Measurements from ENCODE around the gene KLK10. TPM values are rescaled to one million over a fixed set of nuclear protein-coding genes. Genes with fewer than 3 reads are reported as not detected.
"Not testable (repeated sequence)": the region's sequence is repeated elsewhere in the genome, so short reads cannot be mapped to it uniquely, and the experiment has no call there.

The KLK10 gene
- total RNA-seq, 4 donors from 2014 or later, result 73.4 to 816 (median 310) TPM

GRCh38 chr19:50994129-50994528 lies 25.4 kb downstream of the KLK10 start:
- H3K4me3 ChIP-seq, result no peak overlapping the region
- 75 to 79% methylated on average over 2 of the region's 2 CpGs for WGBS, 2 donors
- no peaks in the 10 kb centered on the region for H3K36me3 ChIP-seq
- no peak overlapping the region for H3K27ac ChIP-seq
- H3K27me3 ChIP-seq, result peaks cover 0 to 15% (median 0%) of the 10 kb centered on the region in 4 donors
- H3K9me3 ChIP-seq, result no peaks in the 10 kb centered on the region
- peaks cover 0 to 20% (median 0%) of the 10 kb centered on the region in 3 donors for H3K4me1 ChIP-seq
- no peak for TF ChIP-seq CTCF (IDR thresholded peaks at IDR 0.05)
- TF ChIP-seq POLR2A (IDR thresholded peaks at IDR 0.05), result no peak
- no peak for DNase-seq
- intact Hi-C loops (cut with DNase I), result no loop called here

GRCh38 chr19:50992666-50993035 lies 26.9 kb downstream of the KLK10 start:
- Histone ChIP-seq H3K27ac (peak overlapping the region; percentile 21 to 70 (median 46)), H3K4me3 (no peak overlapping the region), H3K4me1 (peaks cover 0 to 15% (median 0%) of the 10 kb centered on the region in 3 donors), H3K27me3 (peaks cover 0 to 14% (median 0%) of the 10 kb centered on the region in 4 donors), H3K36me3 (no peaks in the 10 kb centered on the region), H3K9me3 (no peaks in the 10 kb centered on the region)
- TF ChIP-seq POLR2A (IDR thresholded peaks at IDR 0.05), result no peak
- no peak for TF ChIP-seq CTCF (IDR thresholded peaks at IDR 0.05)
- WGBS, 2 donors, result 46 to 54% methylated on average over 2 of the region's 2 CpGs
- DNase-seq, result no peak
- intact Hi-C loops (cut with DNase I), result no loop called here

GRCh38 chr19:50984416-50984815 lies 35.1 kb downstream of the KLK10 start:
- Histone ChIP-seq H3K4me1 (peaks cover 1 to 12% (median 4%) of the 10 kb centered on the region in 3 donors), H3K27me3 (peaks cover 0 to 71% (median 0%) of the 10 kb centered on the region in 4 donors)
- DNase-seq; intact Hi-C loops (cut with DNase I); H3K9me3 ChIP-seq; H3K4me3 ChIP-seq; H3K27ac ChIP-seq; H3K36me3 ChIP-seq: not testable (repeated sequence)
- 73 to 74% methylated on average over 14 of the region's 14 CpGs for WGBS, 2 donors

- Histone ChIP-seq H3K4me3 (peak within 1 kb of the TSS; percentile 9 to 39 (median 32)), H3K36me3 (no peaks in the 10 kb centered on the region), H3K4me1 (peaks cover 5 to 19% (median 7%) of the 10 kb centered on the region in 3 donors), H3K9me3 (no peaks in the 10 kb centered on the region), H3K27me3 (peaks cover 0 to 69% (median 0%) of the 10 kb centered on the region in 4 donors), H3K27ac (peak within 1 kb of the TSS in 1 of 4 donors; percentile 45)
- intact Hi-C loops (cut with DNase I), result no loop called here
- WGBS, 2 donors, result 8 to 13% methylated on average over 16 to 17 of the region's 28 CpGs
- TF ChIP-seq POLR2A (IDR thresholded peaks at IDR 0.05) (no peak), CTCF (IDR thresholded peaks at IDR 0.05) (no peak)
- no peak for DNase-seq
These were observed 35.8 kb downstream of the KLK10 start, which contains the start of gene KLK7 for GRCh38 chr19:50983625-50984292. TSS of gene KLK7 (minus strand) at chr19:50983917. CDS start at chr19:50982399, 1,518 bp downstream.

- Histone ChIP-seq H3K36me3 (no peaks in the 10 kb centered on the region), H3K27ac (no peak overlapping the region), H3K9me3 (no peaks in the 10 kb centered on the region), H3K27me3 (peaks cover 0 to 72% (median 0%) of the 10 kb centered on the region in 4 donors), H3K4me3 (peak overlapping the region in 1 of 4 donors; percentile 18), H3K4me1 (peaks cover 5 to 20% (median 7%) of the 10 kb centered on the region in 3 donors)
- WGBS, 2 donors, result 77 to 80% methylated on average over 1 to 2 of the region's 4 CpGs
- TF ChIP-seq POLR2A (IDR thresholded peaks at IDR 0.05) (no peak), CTCF (IDR thresholded peaks at IDR 0.05) (no peak)
- DNase-seq, result no peak
- intact Hi-C loops (cut with DNase I), result no loop called here
These were observed 37.3 kb downstream of the KLK10 start for GRCh38 chr19:50982186-50982585.
